ENCODE measurements around the gene XRCC5.

XRCC5 gene

DNA sequence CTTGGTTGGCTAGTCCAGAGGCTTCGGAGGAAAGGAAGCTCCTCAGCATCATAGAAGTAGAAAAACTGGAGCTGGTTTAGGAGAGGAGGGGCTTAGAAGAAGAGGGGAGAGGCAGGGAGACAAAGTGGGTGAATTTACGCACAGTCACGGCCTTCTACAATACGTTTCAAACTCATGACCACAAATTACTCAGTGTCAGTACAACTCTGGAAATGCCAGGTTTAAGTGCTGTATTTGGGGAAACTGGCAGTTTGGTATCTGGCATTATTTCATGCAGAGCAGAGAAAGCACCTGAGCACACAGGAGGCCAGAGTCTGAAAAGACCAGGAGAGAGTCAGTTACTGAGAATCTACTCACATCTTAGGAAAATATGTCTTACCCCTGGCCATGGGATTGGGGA, 55.4 kb downstream of the XRCC5 start:
- Histone ChIP-seq H3K4me3 (ENCODE audit: low read depth, low read length) (no peak overlapping the region), H3K14ac (ENCODE audit: low read length) (no peak overlapping the region), H3K79me1 (ENCODE audit: low read length) (no peaks in the 10 kb centered on the region), H4K8ac (ENCODE audit: low read depth, low read length) (no peak overlapping the region), H2BK120ac (ENCODE audit: insufficient read depth, low read length, poor library complexity) (no peak overlapping the region), H3K23ac (ENCODE audit: low read length) (no peak overlapping the region), H4K91ac (ENCODE audit: low read depth, low read length) (no peak overlapping the region), H3K9me3 (ENCODE audit: insufficient read depth, low read depth, low read length) (no peaks in the 10 kb centered on the region), H3K4ac (ENCODE audit: low read depth, low read length) (no peak overlapping the region), H3K4me1 (ENCODE audit: control insufficient read depth in 1 of 2, insufficient read depth in 2 of 2, low read length in 2 of 2) (no peaks in the 10 kb centered on the region), H3K79me2 (ENCODE audit: control insufficient read depth, insufficient read depth, low read length, poor library complexity) (no peaks in the 10 kb centered on the region), H3K9ac (ENCODE audit: low read length) (no peak overlapping the region), H3K18ac (ENCODE audit: low read length) (no peak overlapping the region), H3K36me3 (ENCODE audit: control insufficient read depth in 1 of 2, insufficient read depth in 2 of 2, low read length in 2 of 2) (peaks cover 20 to 51% of the 10 kb centered on the region in 2 experiments), H2BK5ac (ENCODE audit: low read depth, low read length, poor library complexity) (no peak overlapping the region), H2BK12ac (ENCODE audit: low read length) (no peak overlapping the region), H2AK5ac (ENCODE audit: low read length) (no peak overlapping the region), H3K27ac (ENCODE audit: low read depth, low read length) (no peak overlapping the region), H4K12ac (ENCODE audit: low read depth, low read length) (no peak overlapping the region), H3K4me2 (ENCODE audit: low read length) (no peak overlapping the region), H2AFZ (ENCODE audit: insufficient read depth, low read length, poor library complexity) (no peak overlapping the region), H3K27me3 (ENCODE audit: insufficient read depth, low read length) (no peaks in the 10 kb centered on the region)
- DNase-seq = no peak
- no CpG with 5 or more reads among the region's 4 CpGs for WGBS (ENCODE audit: extremely low coverage, insufficient coverage, insufficient read length)

DNA sequence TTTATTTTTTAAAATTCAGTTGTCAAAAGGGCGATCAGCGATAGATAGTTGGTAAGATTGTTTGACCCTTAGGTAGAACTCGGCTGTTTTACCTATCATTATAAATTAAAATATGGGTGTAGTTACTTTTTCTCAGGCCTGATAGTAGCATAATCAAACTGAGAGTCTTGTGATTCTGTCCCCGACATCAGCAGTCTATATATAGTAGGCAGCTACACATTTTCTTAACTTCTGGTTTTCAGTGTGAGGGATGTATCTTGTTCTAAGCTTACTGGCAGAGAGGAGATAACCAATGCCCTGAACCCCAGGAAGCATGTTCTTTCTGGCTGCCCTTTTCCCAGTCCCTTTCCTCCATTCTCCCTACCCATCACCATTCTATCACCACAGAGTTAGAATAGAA, 56.6 kb downstream of the XRCC5 start:
- H2BK12ac ChIP-seq (ENCODE audit: low read length) = no peak overlapping the region
- H3K4me3 ChIP-seq (ENCODE audit: low read depth, low read length) = no peak overlapping the region
- no peak overlapping the region for H4K8ac ChIP-seq (ENCODE audit: low read depth, low read length)
- no peak overlapping the region for H3K18ac ChIP-seq (ENCODE audit: low read length)
- peaks cover 15 to 50% of the 10 kb centered on the region in 2 experiments for H3K36me3 ChIP-seq (ENCODE audit: control insufficient read depth in 1 of 2, insufficient read depth in 2 of 2, low read length in 2 of 2)
- H3K9ac ChIP-seq (ENCODE audit: low read length) = no peak overlapping the region
- H2AFZ ChIP-seq (ENCODE audit: insufficient read depth, low read length, poor library complexity) = no peak overlapping the region
- H3K4ac ChIP-seq (ENCODE audit: low read depth, low read length) = no peak overlapping the region
- DNase-seq = no peak
- no peak overlapping the region for H3K23ac ChIP-seq (ENCODE audit: low read length)
- no peaks in the 10 kb centered on the region for H3K79me1 ChIP-seq (ENCODE audit: low read length)
- H3K27me3 ChIP-seq (ENCODE audit: insufficient read depth, low read length) = no peaks in the 10 kb centered on the region
- H3K9me3 ChIP-seq (ENCODE audit: insufficient read depth, low read depth, low read length) = no peaks in the 10 kb centered on the region
- H2AK5ac ChIP-seq (ENCODE audit: low read length) = no peak overlapping the region
- no peaks in the 10 kb centered on the region for H3K79me2 ChIP-seq (ENCODE audit: control insufficient read depth, insufficient read depth, low read length, poor library complexity)
- H4K12ac ChIP-seq (ENCODE audit: low read depth, low read length) = no peak overlapping the region
- WGBS (ENCODE audit: extremely low coverage, insufficient coverage, insufficient read length) = no CpG with 5 or more reads among the region's 4 CpGs
- no peak overlapping the region for H2BK5ac ChIP-seq (ENCODE audit: low read depth, low read length, poor library complexity)
- H3K4me2 ChIP-seq (ENCODE audit: low read length) = no peak overlapping the region
- H3K4me1 ChIP-seq (ENCODE audit: control insufficient read depth in 1 of 2, insufficient read depth in 2 of 2, low read length in 2 of 2) = no peaks in the 10 kb centered on the region
- H4K91ac ChIP-seq (ENCODE audit: low read depth, low read length) = no peak overlapping the region
- no peak overlapping the region for H2BK120ac ChIP-seq (ENCODE audit: insufficient read depth, low read length, poor library complexity)
- H3K14ac ChIP-seq (ENCODE audit: low read length) = no peak overlapping the region
- no peak overlapping the region for H3K27ac ChIP-seq (ENCODE audit: low read depth, low read length)

- H3K18ac ChIP-seq (ENCODE audit: low read length) = no peak overlapping the region
- H3K36me3 ChIP-seq (ENCODE audit: control insufficient read depth in 1 of 2, insufficient read depth in 2 of 2, low read length in 2 of 2) = peaks cover 6 to 35% of the 10 kb centered on the region in 2 experiments
- no peak overlapping the region for H2AK5ac ChIP-seq (ENCODE audit: low read length)
- no peak overlapping the region for H3K4me3 ChIP-seq (ENCODE audit: low read depth, low read length)
- H2AFZ ChIP-seq (ENCODE audit: insufficient read depth, low read length, poor library complexity) = no peak overlapping the region
- H3K23ac ChIP-seq (ENCODE audit: low read length) = no peak overlapping the region
- no peak overlapping the region for H4K12ac ChIP-seq (ENCODE audit: low read depth, low read length)
- H2BK12ac ChIP-seq (ENCODE audit: low read length) = no peak overlapping the region
- no peaks in the 10 kb centered on the region for H3K79me2 ChIP-seq (ENCODE audit: control insufficient read depth, insufficient read depth, low read length, poor library complexity)
- no peak overlapping the region for H3K27ac ChIP-seq (ENCODE audit: low read depth, low read length)
- H4K91ac ChIP-seq (ENCODE audit: low read depth, low read length) = no peak overlapping the region
- H2BK120ac ChIP-seq (ENCODE audit: insufficient read depth, low read length, poor library complexity) = no peak overlapping the region
- H4K8ac ChIP-seq (ENCODE audit: low read depth, low read length) = no peak overlapping the region
- H3K4ac ChIP-seq (ENCODE audit: low read depth, low read length) = no peak overlapping the region
- no peak overlapping the region for H3K14ac ChIP-seq (ENCODE audit: low read length)
- H3K9ac ChIP-seq (ENCODE audit: low read length) = no peak overlapping the region
- no CpG with 5 or more reads among the region's 3 CpGs for WGBS (ENCODE audit: extremely low coverage, insufficient coverage, insufficient read length)
- no peak overlapping the region for H2BK5ac ChIP-seq (ENCODE audit: low read depth, low read length, poor library complexity)
- H3K9me3 ChIP-seq (ENCODE audit: insufficient read depth, low read depth, low read length) = no peaks in the 10 kb centered on the region
- H3K27me3 ChIP-seq (ENCODE audit: insufficient read depth, low read length) = no peaks in the 10 kb centered on the region
- no peaks in the 10 kb centered on the region for H3K79me1 ChIP-seq (ENCODE audit: low read length)
- H3K4me2 ChIP-seq (ENCODE audit: low read length) = no peak overlapping the region
- DNase-seq = no peak
- no peaks in the 10 kb centered on the region for H3K4me1 ChIP-seq (ENCODE audit: control insufficient read depth in 1 of 2, insufficient read depth in 2 of 2, low read length in 2 of 2)
Observed at GRCh38 chr2:216169087-216169486, 59.9 kb downstream of the XRCC5 start.

GRCh38 chr2:216170076-216170763, 61.1 kb downstream of the XRCC5 start:
- H3K4me2 ChIP-seq (ENCODE audit: low read length) = no peak overlapping the region
- H2BK5ac ChIP-seq (ENCODE audit: low read depth, low read length, poor library complexity) = no peak overlapping the region
- no peak overlapping the region for H2BK120ac ChIP-seq (ENCODE audit: insufficient read depth, low read length, poor library complexity)
- H3K4me3 ChIP-seq (ENCODE audit: low read depth, low read length) = no peak overlapping the region
- H2BK12ac ChIP-seq (ENCODE audit: low read length) = no peak overlapping the region
- no peak overlapping the region for H3K18ac ChIP-seq (ENCODE audit: low read length)
- H3K79me2 ChIP-seq (ENCODE audit: control insufficient read depth, insufficient read depth, low read length, poor library complexity) = no peaks in the 10 kb centered on the region
- no peak overlapping the region for H3K27ac ChIP-seq (ENCODE audit: low read depth, low read length)
- no peak overlapping the region for H3K4ac ChIP-seq (ENCODE audit: low read depth, low read length)
- no peaks in the 10 kb centered on the region for H3K9me3 ChIP-seq (ENCODE audit: insufficient read depth, low read depth, low read length)
- no peak overlapping the region for H4K12ac ChIP-seq (ENCODE audit: low read depth, low read length)
- no CpG with 5 or more reads among the region's 4 CpGs for WGBS (ENCODE audit: extremely low coverage, insufficient coverage, insufficient read length)
- H3K9ac ChIP-seq (ENCODE audit: low read length) = no peak overlapping the region
- H3K4me1 ChIP-seq (ENCODE audit: control insufficient read depth in 1 of 2, insufficient read depth in 2 of 2, low read length in 2 of 2) = no peaks in the 10 kb centered on the region
- no peak for DNase-seq
- no peaks in the 10 kb centered on the region for H3K79me1 ChIP-seq (ENCODE audit: low read length)
- peaks cover 11 to 35% of the 10 kb centered on the region in 2 experiments for H3K36me3 ChIP-seq (ENCODE audit: control insufficient read depth in 1 of 2, insufficient read depth in 2 of 2, low read length in 2 of 2)
- H4K8ac ChIP-seq (ENCODE audit: low read depth, low read length) = no peak overlapping the region
- H3K23ac ChIP-seq (ENCODE audit: low read length) = no peak overlapping the region
- no peak overlapping the region for H4K91ac ChIP-seq (ENCODE audit: low read depth, low read length)
- no peak overlapping the region for H2AK5ac ChIP-seq (ENCODE audit: low read length)
- H3K27me3 ChIP-seq (ENCODE audit: insufficient read depth, low read length) = no peaks in the 10 kb centered on the region
- H3K14ac ChIP-seq (ENCODE audit: low read length) = no peak overlapping the region
- no peak overlapping the region for H2AFZ ChIP-seq (ENCODE audit: insufficient read depth, low read length, poor library complexity)
